ENCODE measurements around the gene CHMP5. TPM values are rescaled to one million over a fixed set of nuclear protein-coding genes. Genes with fewer than 3 reads are reported as not detected.

Gene CHMP5
- polyA plus RNA-seq, 2 of the 4 experiments (the other 2 are of a cell fraction) = 108 to 187 TPM

GRCh38 chr9:33223696-33224095 lies 41.2 kb upstream of the CHMP5 start:
- H3K9me3 ChIP-seq = no peaks in the 10 kb centered on the region
- H3K4me1 ChIP-seq = peaks cover 35% of the 10 kb centered on the region
- no peak for FAIRE-seq
- H3K4me3 ChIP-seq = no peak overlapping the region
- H3K27ac ChIP-seq = peak overlapping the region; percentile 35 to 63; a peak in 4 of 6 replicates
- no peak for DNase-seq (ENCODE audit: low read depth in 1 of 2, low spot score in 1 of 2)
- 29% methylated on average over 1 of the region's 1 CpG for WGBS (ENCODE audit: missing lambda C conversion rate)
- CTCF ChIA-PET = interaction anchor here (0.6 to 7.5 kb wide), 14 partner anchors 11 to 855 kb away, joined by 3 to 127 read pairs (median 4); partner anchors contain the start of gene SMU1
- H3K4me2 ChIP-seq = no peak overlapping the region
- POLR2A ChIA-PET = interaction anchor here (0.7 kb wide), 1 partner anchor 10 kb away, joined by 4 read pairs; no protein-coding TSS in a partner anchor
- TF ChIP-seq, protein P1, sequence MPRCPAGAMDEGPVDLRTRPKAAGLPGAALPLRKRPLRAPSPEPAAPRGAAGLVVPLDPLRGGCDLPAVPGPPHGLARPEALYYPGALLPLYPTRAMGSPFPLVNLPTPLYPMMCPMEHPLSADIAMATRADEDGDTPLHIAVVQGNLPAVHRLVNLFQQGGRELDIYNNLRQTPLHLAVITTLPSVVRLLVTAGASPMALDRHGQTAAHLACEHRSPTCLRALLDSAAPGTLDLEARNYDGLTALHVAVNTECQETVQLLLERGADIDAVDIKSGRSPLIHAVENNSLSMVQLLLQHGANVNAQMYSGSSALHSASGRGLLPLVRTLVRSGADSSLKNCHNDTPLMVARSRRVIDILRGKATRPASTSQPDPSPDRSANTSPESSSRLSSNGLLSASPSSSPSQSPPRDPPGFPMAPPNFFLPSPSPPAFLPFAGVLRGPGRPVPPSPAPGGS (IDR thresholded peaks at IDR 0.05) = no peak
- TF ChIP-seq RAD21 (conservative IDR thresholded peaks at IDR 0.05 in 1 of 2, IDR thresholded peaks at IDR 0.05 in 1 of 2) (peak; percentile 63 to 71), CTCF (IDR thresholded peaks at IDR 0.05) (peak; percentile 41; the same call in 2 of the 3 replicates), SMC3 (IDR thresholded peaks at IDR 0.05) (peak; percentile 70)
- peak; percentile 41 to 45; a peak in 1 of 6 replicates for ATAC-seq

GRCh38 chr9:33225319-33226147 lies 39.3 kb upstream of the CHMP5 start:
- CTCF ChIA-PET = interaction anchor here (0.6 to 7.5 kb wide), 65 partner anchors 9 to 846 kb away, joined by 3 to 127 read pairs (median 4); partner anchors contain the start of genes B4GALT1, BAG1, CHMP5 and SMU1

More at GRCh38 chr9:33225319-33226147, 39.3 kb upstream of the CHMP5 start:
- Histone ChIP-seq H3K4me1 (peaks cover 54% of the 10 kb centered on the region), H3K27ac (peak overlapping the region; percentile 46 to 67), H3K4me2 (peak overlapping the region; percentile 54), H3K4me3 (no peak overlapping the region), H3K9me3 (peaks cover 6% of the 10 kb centered on the region; the same call in 1 of the 3 replicates)
- ATAC-seq = 0 out of 6 replicates have a peak, but pooled peaks of 1 of the 2 experiments have one; percentile 8
- peak; percentile 78 for FAIRE-seq
- POLR2A ChIA-PET = interaction anchor here (0.5 to 1.7 kb wide), 3 partner anchors 58 to 848 kb away, joined by 3 to 8 read pairs (median 4); partner anchors contain the start of genes B4GALT1 and DNAJA1
- TF ChIP-seq JUNB (IDR thresholded peaks at IDR 0.05) (no peak), RAD21 (conservative IDR thresholded peaks at IDR 0.05 in 1 of 2, IDR thresholded peaks at IDR 0.05 in 1 of 2) (peak; percentile 94 to 96), FOSL2 (IDR thresholded peaks at IDR 0.05) (0 out of 2 replicates have a peak, but pooled peaks have one; percentile 33), FOSL2 (CRISPR knock-in tag; IDR thresholded peaks at IDR 0.05) (peak; percentile 85), ZNF302 (CRISPR knock-in tag; IDR thresholded peaks at IDR 0.05) (no peak), HOXB5 (CRISPR knock-in tag; IDR thresholded peaks at IDR 0.05) (peak; percentile 94), PBX3 (IDR thresholded peaks at IDR 0.05) (peak; percentile 54; the same call in 1 of the 2 replicates), SMC3 (IDR thresholded peaks at IDR 0.05) (peak; percentile 98), JUN (IDR thresholded peaks at IDR 0.05) (0 out of 5 replicates have a peak, but pooled peaks of 1 of the 2 experiments have one; percentile 14), CTCF (IDR thresholded peaks at IDR 0.05) (peak; percentile 95), MYC (IDR thresholded peaks at IDR 0.05; ENCODE audit: borderline replicate concordance, low read length) (no peak), POLR2AphosphoS2 (conservative IDR thresholded peaks at IDR 0.05; ENCODE audit: low read length) (no peak)
- TF ChIP-seq, protein P2, sequence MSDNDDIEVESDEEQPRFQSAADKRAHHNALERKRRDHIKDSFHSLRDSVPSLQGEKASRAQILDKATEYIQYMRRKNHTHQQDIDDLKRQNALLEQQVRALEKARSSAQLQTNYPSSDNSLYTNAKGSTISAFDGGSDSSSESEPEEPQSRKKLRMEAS (IDR thresholded peaks at IDR 0.05) = peak; percentile 60
- WGBS (ENCODE audit: missing lambda C conversion rate) = 19% methylated on average over 6 of the region's 6 CpGs
- DNase-seq (ENCODE audit: low read depth in 1 of 2, low spot score in 1 of 2) = peak in 1 of 2 experiments; percentile 83
